SK-N-SH (cell line): ENCODE results near the gene DNAH5. TPM values are rescaled to one million over a fixed set of nuclear protein-coding genes. Genes with fewer than 3 reads are reported as not detected.

Experiments used
- CTCF ChIA-PET: fragments of 300-600, 350-600 bp; formaldehyde crosslinking; extraction: SDS; loops from one replicate; lab custom pipeline; 2021; lab: Yijun Ruan, JAX
- POLR2A ChIA-PET: fragments of 350-600 bp; sonication (Branson Sonifier 250); formaldehyde crosslinking; extraction: SDS; loops from one replicate; lab custom pipeline; 2020; ENCODE audit warnings: antibody characterized with exemption, inconsistent platforms; lab: Yijun Ruan, JAX
- DNase-seq: peaks from one replicate; pipeline ENCODE4 v3.0.0; 2012
- H2AFZ ChIP-seq: fragments of 200-600 bp; sonication (generic); 2 replicates; pipeline ENCODE4 v1.8.1; 2016; ENCODE audit warnings: antibody characterized with exemption, mild to moderate bottlenecking, low read depth
- H3F3A ChIP-seq: fragments of 200-600 bp; sonication (generic); replicated peaks from 2 replicates; pipeline ENCODE3; 2016; ENCODE audit warnings: antibody characterized with exemption, mild to moderate bottlenecking; ENCODE audit not compliant: insufficient read depth
- H3K27ac ChIP-seq, 2 experiments: fragments of 200-500 bp in 1 of 2; fragments of 200-600 bp in 1 of 2; sonication (Bioruptor generic) in 1 of 2; sonication (generic), shearing (Covaris generic) in 1 of 2; 2 replicates each; pipeline versions ENCODE4 v1.5.1 to v1.6.1; 2014 to 2016; ENCODE audit warnings: low read depth in 2 of 2, inconsistent platforms in 1 of 2, low read length in 1 of 2, mild to moderate bottlenecking in 1 of 2, mixed read lengths in 1 of 2
- H3K27me3 ChIP-seq: fragments of 200-600 bp; sonication (generic), shearing (Covaris generic); 2 replicates; pipeline ENCODE4 v1.6.1; 2016; ENCODE audit warnings: mixed run types; ENCODE audit not compliant: insufficient read depth
- H3K36me3 ChIP-seq, 2 experiments: fragments of 200-500 bp in 1 of 2; fragments of 200-600 bp in 1 of 2; sonication (Bioruptor generic) in 1 of 2; sonication (generic) in 1 of 2; replicated peaks in 1 of 2; 2 replicates each; pipeline versions ENCODE3 to v1.5.1; 2014 to 2016; ENCODE audit warnings: low read length in 1 of 2, mild to moderate bottlenecking in 1 of 2; ENCODE audit not compliant: insufficient read depth in 2 of 2, control insufficient read depth in 1 of 2
- H3K4me1 ChIP-seq, 2 experiments: fragments of 200-500 bp in 1 of 2; fragments of 200-600 bp in 1 of 2; sonication (Bioruptor generic) in 1 of 2; sonication (generic), shearing (Covaris generic) in 1 of 2; 2 replicates each; pipeline versions ENCODE4 v1.5.1 to v1.6.1; 2014 to 2016; ENCODE audit warnings: low read depth in 1 of 2, low read length in 1 of 2, mixed run types in 1 of 2; ENCODE audit not compliant: insufficient read depth in 2 of 2, control insufficient read depth in 1 of 2
- H3K4me2 ChIP-seq: fragments of 200-600 bp; sonication (generic), shearing (Covaris generic); 2 replicates; pipeline ENCODE4 v1.6.1; 2017; ENCODE audit warnings: mixed run types
- H3K4me3 ChIP-seq, 2 experiments: fragments of 200-500 bp in 1 of 2; fragments of 200-600 bp in 1 of 2; sonication (Bioruptor generic) in 1 of 2; sonication (generic), shearing (Covaris generic) in 1 of 2; 2 replicates each; pipeline versions ENCODE4 v1.5.1 to v1.8.1; 2014 to 2016; ENCODE audit warnings: low read depth in 2 of 2, inconsistent platforms in 1 of 2, low read length in 1 of 2, mild to moderate bottlenecking in 1 of 2, mixed read lengths in 1 of 2, moderate library complexity in 1 of 2
- H3K79me2 ChIP-seq: fragments of 200-600 bp; sonication (generic); 2 replicates; pipeline ENCODE4 v1.8.1; 2017; ENCODE audit warnings: mild to moderate bottlenecking; ENCODE audit not compliant: insufficient read depth
- H3K9ac ChIP-seq: fragments of 200-600 bp; sonication (generic); 2 replicates; pipeline ENCODE4 v1.6.1; 2017; ENCODE audit warnings: mixed run types
- H3K9me2 ChIP-seq: fragments of 200-600 bp; sonication (generic); 2 replicates; pipeline ENCODE4 v1.6.1; 2017; ENCODE audit warnings: mixed run types
- H3K9me3 ChIP-seq: fragments of 200-600 bp; sonication (generic); 2 replicates; pipeline ENCODE4 v1.6.1; 2017; ENCODE audit warnings: mixed run types, mild to moderate bottlenecking, moderate library complexity
- H4K20me1 ChIP-seq: fragments of 200-600 bp; sonication (generic); 2 replicates; pipeline ENCODE4 v1.6.1; 2017; ENCODE audit warnings: mild to moderate bottlenecking, mixed run types; ENCODE audit not compliant: insufficient read depth
- EP300 ChIP-seq, 2 experiments: IDR thresholded peaks; 2 replicates each; pipeline versions ENCODE4 v1.4.0 to v1.6.1; 2012; ENCODE audit warnings: borderline replicate concordance in 1 of 2, low read depth in 1 of 2, low read length in 1 of 2
- EZH2phosphoT487 ChIP-seq: fragments of 200-600 bp; sonication (generic); IDR thresholded peaks from 2 replicates; pipeline ENCODE4 v1.6.1; 2017; ENCODE audit warnings: low read depth, mixed run types, mild to moderate bottlenecking, antibody characterized with exemption, moderate library complexity, borderline replicate concordance
- IRF3 ChIP-seq: fragments of 150-350 bp; IDR thresholded peaks from 2 replicates; pipeline ENCODE4 v1.6.1; 2016; ENCODE audit warnings: mild to moderate bottlenecking, low read depth, low read length
- JUND ChIP-seq: IDR thresholded peaks from 2 replicates; pipeline ENCODE4 v1.4.0; 2012
- MAX ChIP-seq: IDR thresholded peaks from 2 replicates; pipeline ENCODE4 v1.4.0; 2012; ENCODE audit warnings: low read depth
- MEF2A ChIP-seq: IDR thresholded peaks from 2 replicates; pipeline ENCODE4 v1.4.0; 2012; ENCODE audit warnings: low read depth, borderline replicate concordance
- MXI1 ChIP-seq: IDR thresholded peaks from 2 replicates; pipeline ENCODE4 v1.6.1; 2012; ENCODE audit warnings: mild to moderate bottlenecking, low read depth, low read length, improper control_type of control experiment
- NFIC ChIP-seq: IDR thresholded peaks from 2 replicates; pipeline ENCODE4 v1.4.0; 2012; ENCODE audit warnings: borderline replicate concordance
- NRF1 ChIP-seq: IDR thresholded peaks from 2 replicates; pipeline ENCODE4 v1.6.1; 2012; ENCODE audit warnings: low read depth, mild to moderate bottlenecking, low read length
- RCOR1 ChIP-seq: fragments of 150-350 bp; IDR thresholded peaks from 2 replicates; pipeline ENCODE4 v1.6.1; 2017; ENCODE audit warnings: antibody characterized with exemption, low read length
- RFX5 ChIP-seq: IDR thresholded peaks from 2 replicates; pipeline ENCODE4 v1.6.1; 2012; ENCODE audit warnings: mild to moderate bottlenecking, improper control_type of control experiment, low read length
- SMC3 ChIP-seq: IDR thresholded peaks from 2 replicates; pipeline ENCODE4 v1.6.1; 2012; ENCODE audit warnings: low read depth, low read length, improper control_type of control experiment
- TEAD4 ChIP-seq: IDR thresholded peaks from 2 replicates; pipeline ENCODE4 v1.4.0; 2012; ENCODE audit warnings: mild to moderate bottlenecking, borderline replicate concordance; ENCODE audit not compliant: insufficient read depth
- USF1 ChIP-seq: IDR thresholded peaks from 2 replicates; pipeline ENCODE4 v1.4.0; 2012; ENCODE audit warnings: low read depth, borderline replicate concordance
- ZBTB33 ChIP-seq: IDR thresholded peaks from 2 replicates; pipeline ENCODE4 v1.4.0; 2012; ENCODE audit warnings: low read depth, borderline replicate concordance
- WGBS: methylation state at CpG from one replicate; pipeline ENCODE4 v1.1.6; 2017; ENCODE audit warnings: low lambda C conversion rate; 5-methylcytosine and 5-hydroxymethylcytosine counted together
- polyA plus RNA-seq, 3 experiments: library from polyadenylated mRNA; depleted of rRNA; stranded (reverse); fragments of >200 nt; gene quantifications; 2 replicates each; pipeline ENCODE4 v1.2.3, GENCODE V29; 2012

The DNAH5 gene
- polyA plus RNA-seq, 1 of the 3 experiments (the other 2 are of a cell fraction) = 0.74 TPM

GRCh38 chr5:13910201-13910600 lies 34.3 kb downstream of the DNAH5 start:
- Histone ChIP-seq H4K20me1 (no peaks in the 10 kb centered on the region), H3K27ac (no peak overlapping the region), H3F3A (no peaks in the 10 kb centered on the region), H3K9me3 (no peaks in the 10 kb centered on the region), H3K4me3 (no peak overlapping the region), H2AFZ (no peak overlapping the region), H3K27me3 (no peaks in the 10 kb centered on the region; the same call in 1 of the 2 replicates), H3K79me2 (no peaks in the 10 kb centered on the region), H3K9ac (no peak overlapping the region), H3K9me2 (peaks cover 4% of the 10 kb centered on the region; the same call in 1 of the 2 replicates), H3K36me3 (no peaks in the 10 kb centered on the region), H3K4me2 (no peak overlapping the region), H3K4me1 (no peaks in the 10 kb centered on the region)
- POLR2A ChIA-PET = no interaction called here
- no peak for DNase-seq
- CTCF ChIA-PET = no interaction called here
- WGBS = 21% methylated on average over 2 of the region's 2 CpGs
- TF ChIP-seq JUND = no peak
- no peak for TF ChIP-seq EP300 (IDR thresholded peaks at IDR 0.05; ENCODE audit: borderline replicate concordance in 1 of 2, low read depth in 1 of 2, low read length in 1 of 2)
- TF ChIP-seq RCOR1 = no peak
- TF ChIP-seq TEAD4 = no peak
- TF ChIP-seq ZBTB33 = no peak
- TF ChIP-seq RFX5 = no peak
- TF ChIP-seq MXI1 = no peak
- no peak for TF ChIP-seq NRF1
- no peak for TF ChIP-seq MAX
- no peak for TF ChIP-seq USF1
- TF ChIP-seq MEF2A = no peak
- TF ChIP-seq NFIC = no peak
- TF ChIP-seq EZH2phosphoT487 = no peak
- TF ChIP-seq SMC3 = no peak
- no peak for TF ChIP-seq IRF3
- TF ChIP-seq, all 33 proteins: peak for 0
